Cardiac fibroblast (primary cell): ENCODE results near the gene IARS1.

ENCODE experiments used
- DNase-seq, 2 donors: peaks; one replicate each; pipeline versions ENCODE4 v3.0.0 to v3.0.0-alpha.2; 2010; ENCODE audit warnings: low read depth in 2 of 2
- H3K4me3 ChIP-seq, 2 donors: replicated peaks in 1 of 2; 1 replicate in 1 of 2; 2 replicates in 1 of 2; pipeline ENCODE4 v1.5.1; 2011; ENCODE audit warnings: low read depth in 2 of 2, low read length in 2 of 2, mild to moderate bottlenecking in 2 of 2, moderate library complexity in 1 of 2
- TF ChIP-seq, protein P1 (sequence below): IDR thresholded peaks from one replicate; pipeline ENCODE4 v1.5.1; 2011; ENCODE audit warnings: low read depth, mild to moderate bottlenecking, low read length, inconsistent platforms

Gene IARS1

DNA sequence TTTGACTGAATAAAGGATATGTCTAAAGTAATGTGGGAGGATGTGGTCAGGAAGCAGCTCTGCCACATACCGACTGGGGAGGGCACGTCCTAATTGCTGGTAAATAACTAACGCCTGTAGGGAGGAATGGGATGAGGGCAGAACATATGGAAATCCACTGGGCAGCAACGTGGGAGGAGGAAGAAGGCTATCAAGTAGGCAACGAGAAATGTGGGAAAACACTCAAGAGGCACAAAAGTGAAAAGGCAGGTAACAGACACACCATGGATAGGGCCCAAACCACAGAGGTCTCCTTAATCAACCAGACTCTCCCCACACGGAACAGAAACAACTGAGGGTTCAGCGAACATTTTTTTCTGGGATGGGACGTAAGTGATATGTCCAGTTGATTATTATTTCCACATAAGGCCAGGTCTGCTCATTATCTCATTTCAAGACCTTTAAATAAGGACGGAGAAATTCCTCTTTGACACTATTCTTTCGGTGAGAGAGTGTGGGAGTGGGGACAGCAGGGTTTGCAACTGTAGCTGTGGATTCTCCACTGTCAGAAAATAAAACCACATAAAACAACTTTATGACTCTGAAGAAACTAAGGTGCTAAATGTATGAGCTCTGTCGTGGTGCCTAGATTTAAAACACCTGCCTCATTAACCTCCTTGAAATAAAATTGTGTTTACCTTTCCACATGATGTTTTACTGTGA lies 17.0 kb downstream of the IARS1 start:
- TF ChIP-seq, protein P1, sequence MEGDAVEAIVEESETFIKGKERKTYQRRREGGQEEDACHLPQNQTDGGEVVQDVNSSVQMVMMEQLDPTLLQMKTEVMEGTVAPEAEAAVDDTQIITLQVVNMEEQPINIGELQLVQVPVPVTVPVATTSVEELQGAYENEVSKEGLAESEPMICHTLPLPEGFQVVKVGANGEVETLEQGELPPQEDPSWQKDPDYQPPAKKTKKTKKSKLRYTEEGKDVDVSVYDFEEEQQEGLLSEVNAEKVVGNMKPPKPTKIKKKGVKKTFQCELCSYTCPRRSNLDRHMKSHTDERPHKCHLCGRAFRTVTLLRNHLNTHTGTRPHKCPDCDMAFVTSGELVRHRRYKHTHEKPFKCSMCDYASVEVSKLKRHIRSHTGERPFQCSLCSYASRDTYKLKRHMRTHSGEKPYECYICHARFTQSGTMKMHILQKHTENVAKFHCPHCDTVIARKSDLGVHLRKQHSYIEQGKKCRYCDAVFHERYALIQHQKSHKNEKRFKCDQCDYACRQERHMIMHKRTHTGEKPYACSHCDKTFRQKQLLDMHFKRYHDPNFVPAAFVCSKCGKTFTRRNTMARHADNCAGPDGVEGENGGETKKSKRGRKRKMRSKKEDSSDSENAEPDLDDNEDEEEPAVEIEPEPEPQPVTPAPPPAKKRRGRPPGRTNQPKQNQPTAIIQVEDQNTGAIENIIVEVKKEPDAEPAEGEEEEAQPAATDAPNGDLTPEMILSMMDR = no peak
- no peak overlapping the region for H3K4me3 ChIP-seq
- peak in 1 of 2 donors; percentile 5 for DNase-seq

DNA sequence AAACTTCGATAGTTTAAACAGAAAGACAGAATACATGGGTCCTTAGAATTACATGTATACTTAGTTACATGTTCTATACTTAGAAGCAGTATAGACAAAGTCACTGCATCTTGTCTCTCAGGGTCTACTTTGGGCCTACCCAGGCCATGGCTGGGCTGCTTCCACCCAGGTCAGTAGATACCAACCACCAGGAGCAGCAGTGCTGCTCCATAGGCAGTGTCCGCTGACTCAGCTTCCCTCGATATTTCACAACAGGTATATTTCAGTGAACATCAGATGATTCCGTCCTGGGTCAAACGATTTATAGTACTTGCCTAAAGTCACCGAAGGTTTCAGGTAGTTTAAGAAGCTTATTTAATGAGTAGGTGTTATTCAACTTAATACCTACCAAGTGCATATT lies 18.0 kb downstream of the IARS1 start:
- H3K4me3 ChIP-seq = no peak overlapping the region
- TF ChIP-seq, protein P1 = no peak
- DNase-seq = peak; percentile 4 to 30

DNA sequence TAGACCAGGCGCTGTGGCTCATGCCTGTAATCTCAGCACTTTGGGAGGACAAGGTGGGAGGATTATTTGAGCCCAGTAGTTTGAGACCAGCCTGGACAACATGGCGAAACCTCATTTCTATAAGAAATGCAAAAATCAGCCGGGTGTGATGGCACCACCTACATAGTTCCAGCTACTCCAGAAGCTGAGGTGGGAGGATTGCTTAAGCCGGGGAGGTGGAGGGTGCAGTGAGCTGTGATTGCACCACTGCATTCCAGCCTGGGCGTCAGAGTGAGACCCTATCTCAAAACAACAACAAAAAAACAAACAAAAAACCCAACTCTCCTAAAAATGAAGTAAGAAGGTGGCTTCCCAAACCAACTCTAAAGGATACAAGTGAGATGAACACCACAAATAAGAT lies 23.0 kb downstream of the IARS1 start:
- no peak overlapping the region for H3K4me3 ChIP-seq
- TF ChIP-seq, protein P1 = no peak

DNA sequence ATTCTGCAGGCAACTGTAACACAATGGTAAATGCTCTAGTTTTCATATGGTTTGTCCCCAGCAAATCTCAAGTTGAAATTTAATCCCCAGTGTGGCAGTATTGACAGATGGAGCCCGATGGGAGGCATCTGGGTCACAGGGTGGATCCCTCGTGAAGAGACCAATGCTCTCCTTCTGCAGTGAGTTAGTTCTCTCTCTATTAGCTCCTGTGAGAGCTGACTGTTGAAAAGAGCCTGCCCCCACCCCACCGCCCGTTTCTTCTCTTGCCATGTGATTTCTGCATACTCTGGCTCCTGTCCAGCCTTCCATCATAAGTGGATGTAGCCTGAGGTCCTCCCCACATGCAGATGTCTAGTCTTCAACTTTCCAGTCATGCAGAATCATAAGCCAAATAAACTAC lies 27.0 kb downstream of the IARS1 start:
- TF ChIP-seq, protein P1 = no peak
- no peak for DNase-seq
- no peak overlapping the region for H3K4me3 ChIP-seq

More for the DNA sequence above, 23.0 kb downstream of the IARS1 start:
- no peak for DNase-seq

DNA sequence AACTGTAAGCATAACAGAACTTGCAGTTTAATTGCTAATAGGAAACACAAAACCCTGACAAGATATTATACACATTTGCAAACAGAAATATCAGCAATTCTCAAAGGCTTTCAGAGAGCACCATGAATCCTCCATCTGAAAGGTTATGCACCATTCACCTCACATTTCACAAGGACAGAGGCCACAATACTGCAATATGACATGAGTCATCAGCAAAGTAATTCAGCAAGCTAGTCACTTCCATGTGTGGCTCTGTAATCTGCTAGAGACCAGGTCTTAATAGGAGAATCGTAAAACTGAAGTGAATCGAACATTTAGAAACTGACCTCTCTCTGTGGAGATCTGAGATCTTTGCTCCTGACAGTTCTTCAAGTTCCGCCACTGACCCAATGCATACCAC lies 28.3 kb downstream of the IARS1 start:
- TF ChIP-seq, protein P1 = no peak
- H3K4me3 ChIP-seq = no peak overlapping the region
- peak in 1 of 2 donors; percentile 53 for DNase-seq

DNA sequence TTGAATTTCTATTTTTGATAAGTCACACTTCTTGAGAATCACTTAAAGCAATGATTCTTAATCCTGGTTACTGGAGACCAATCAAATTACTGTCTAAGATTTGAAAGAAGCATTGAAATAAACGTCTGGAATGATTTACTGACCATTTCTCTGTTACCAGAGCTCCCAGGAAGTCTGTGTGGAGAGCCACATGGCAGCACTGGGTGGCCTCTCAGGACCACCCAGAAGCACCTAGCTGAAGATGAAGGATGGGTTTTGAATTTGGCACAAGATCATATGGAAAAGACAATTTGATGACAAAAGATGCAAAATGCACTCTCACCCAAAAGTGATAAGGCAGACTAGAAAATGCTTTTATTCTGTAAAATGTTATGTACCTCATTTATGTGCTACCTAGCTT lies 30.4 kb downstream of the IARS1 start:
- TF ChIP-seq, protein P1 = no peak
- H3K4me3 ChIP-seq = no peak overlapping the region
- no peak for DNase-seq

DNA sequence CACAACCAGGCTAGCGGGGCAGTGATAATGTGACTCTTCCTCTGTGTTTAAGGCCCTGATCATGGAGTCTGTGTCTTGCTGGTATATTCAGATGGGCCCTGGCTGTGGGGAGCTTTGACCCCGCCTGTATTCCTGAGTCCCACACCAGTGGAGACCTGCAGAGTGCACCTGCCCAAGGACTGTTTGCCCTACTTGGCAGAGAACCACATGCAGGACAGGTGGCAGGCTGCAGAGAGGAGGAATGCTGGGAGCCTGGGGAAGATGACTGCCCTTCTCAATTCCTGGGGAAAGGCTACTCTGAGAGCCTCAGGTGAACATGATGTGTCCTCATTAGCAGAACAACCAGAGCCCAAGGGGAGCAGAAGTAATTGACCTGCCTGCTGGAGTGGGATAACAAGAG lies 36.2 kb downstream of the IARS1 start:
- TF ChIP-seq, protein P1 = no peak
- no peak for DNase-seq
- no peak overlapping the region for H3K4me3 ChIP-seq
